ENCODE results near the gene SUMO4.

SUMO4 gene

DNA sequence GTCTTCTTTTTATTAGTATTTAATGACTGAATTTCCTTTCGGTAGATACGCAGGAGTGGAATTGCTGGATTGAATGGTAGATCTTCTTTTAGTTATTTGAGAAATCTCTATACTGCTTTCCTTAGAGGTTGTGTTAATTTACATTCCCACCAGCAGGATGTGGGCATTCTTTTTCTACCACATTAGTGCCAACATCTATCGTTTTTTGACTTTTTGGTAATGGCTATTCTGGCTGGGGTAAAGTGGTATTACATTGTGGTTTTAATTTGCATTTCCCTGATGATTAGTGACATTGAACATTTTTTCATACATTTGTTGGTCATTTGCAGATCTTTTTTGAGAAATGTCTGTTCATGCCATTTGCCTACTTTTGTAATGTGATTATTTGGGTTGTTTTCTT, 37.1 kb downstream of the SUMO4 start:
- Histone ChIP-seq H3K4me3 (ENCODE audit: control insufficient read depth in 1 of 7, extremely low read depth in 1 of 7, insufficient read depth in 4 of 7, low read depth in 2 of 7, low read length in 6 of 7) (no peak overlapping the region), H3K36me3 (ENCODE audit: control insufficient read depth in 4 of 4, insufficient read depth in 4 of 4, low read length in 3 of 4) (no peaks in the 10 kb centered on the region), H3K9me3 (ENCODE audit: control extremely low read depth in 1 of 5, control insufficient read depth in 4 of 5, insufficient read depth in 2 of 5, low read depth in 1 of 5, low read length in 4 of 5) (no peaks in the 10 kb centered on the region), H3K27ac (ENCODE audit: insufficient read depth in 1 of 2, low read depth in 1 of 2, low read length in 2 of 2, poor library complexity in 1 of 2, severe bottlenecking in 2 of 2) (no peak overlapping the region), H3K27me3 (replicated peaks in 2 of 5; ENCODE audit: control insufficient read depth in 4 of 5, insufficient read depth in 5 of 5, low read length in 4 of 5) (no peaks in the 10 kb centered on the region), H3K4me1 (ENCODE audit: control extremely low read depth in 1 of 4, control insufficient read depth in 4 of 4, insufficient read depth in 4 of 4, low read length in 3 of 4) (peaks cover 0 to 4% (median 2%) of the 10 kb centered on the region in 4 experiments)
- WGBS (ENCODE audit: insufficient coverage), result no CpG with 5 or more reads among the region's 3 CpGs
- DNase-seq, result peak in 2 of 3 donors; percentile 46 to 50
- POLR2A ChIA-PET, result no interaction called here
- CTCF ChIA-PET, result interaction anchor here (0.9 to 1.6 kb wide), 4 partner anchors 11 to 410 kb away, joined by 3 to 5 read pairs (median 3); no protein-coding TSS in a partner anchor

DNA sequence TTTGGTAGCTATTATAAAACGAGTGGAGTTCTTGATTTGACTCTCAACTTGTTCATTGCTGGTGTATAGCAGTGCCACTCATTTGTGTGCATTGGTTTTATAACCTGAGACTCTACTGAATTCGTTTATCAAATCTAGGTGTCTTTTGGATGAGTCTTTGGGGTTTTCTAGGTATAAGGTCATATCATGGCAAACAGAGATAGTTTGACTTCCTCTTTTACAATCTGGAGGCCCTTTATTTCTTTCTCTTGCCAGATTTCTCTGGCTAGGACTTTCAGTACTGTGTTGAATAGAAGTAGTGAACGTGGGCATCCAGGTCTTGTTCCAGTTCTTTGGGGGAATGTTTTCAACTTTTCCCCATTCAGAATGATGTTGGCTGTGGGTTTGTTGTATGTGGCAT, 38.8 kb downstream of the SUMO4 start:
- Histone ChIP-seq H3K27ac (ENCODE audit: insufficient read depth in 1 of 2, low read depth in 1 of 2, low read length in 2 of 2, poor library complexity in 1 of 2, severe bottlenecking in 2 of 2) (no peak overlapping the region), H3K4me3 (ENCODE audit: control insufficient read depth in 1 of 7, extremely low read depth in 1 of 7, insufficient read depth in 4 of 7, low read depth in 2 of 7, low read length in 6 of 7) (no peak overlapping the region), H3K27me3 (replicated peaks in 2 of 5; ENCODE audit: control insufficient read depth in 4 of 5, insufficient read depth in 5 of 5, low read length in 4 of 5) (no peaks in the 10 kb centered on the region), H3K36me3 (ENCODE audit: control insufficient read depth in 4 of 4, insufficient read depth in 4 of 4, low read length in 3 of 4) (no peaks in the 10 kb centered on the region), H3K9me3 (ENCODE audit: control extremely low read depth in 1 of 5, control insufficient read depth in 4 of 5, insufficient read depth in 2 of 5, low read depth in 1 of 5, low read length in 4 of 5) (no peaks in the 10 kb centered on the region), H3K4me1 (ENCODE audit: control extremely low read depth in 1 of 4, control insufficient read depth in 4 of 4, insufficient read depth in 4 of 4, low read length in 3 of 4) (no peaks in the 10 kb centered on the region)
- ChIA-PET POLR2A (no interaction called here), CTCF (interaction anchor here (1.0 to 1.8 kb wide), 3 partner anchors 10 to 357 kb away, joined by 4 to 5 read pairs (median 5); no protein-coding TSS in a partner anchor)
- 68% methylated on average over 3 of the region's 3 CpGs for WGBS (ENCODE audit: insufficient coverage)
- peak in 2 of 3 donors; percentile 38 to 54 for DNase-seq

DNA sequence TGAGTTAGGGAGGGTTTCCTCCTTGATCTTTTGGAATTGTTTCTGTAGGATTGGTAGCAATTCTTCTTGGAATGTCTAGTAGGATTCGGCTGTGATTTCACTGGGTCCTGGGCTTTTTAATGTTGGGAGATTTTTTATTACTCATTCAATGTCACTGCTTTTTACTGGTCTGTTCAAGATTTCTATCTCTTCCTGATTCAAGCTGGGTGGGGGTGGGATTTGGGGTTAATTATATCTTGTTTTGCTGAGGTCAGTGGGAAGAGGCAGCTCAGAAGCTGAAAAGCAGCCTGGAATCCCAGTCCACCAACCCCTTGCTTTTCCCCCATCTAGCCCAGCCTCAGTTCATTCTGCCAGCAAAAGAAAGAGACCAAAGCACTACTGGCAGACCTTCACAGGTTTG, 39.6 kb downstream of the SUMO4 start:
- WGBS (ENCODE audit: insufficient coverage), result no CpG with 5 or more reads among the region's 1 CpG
- H3K27ac ChIP-seq (ENCODE audit: insufficient read depth in 1 of 2, low read depth in 1 of 2, low read length in 2 of 2, poor library complexity in 1 of 2, severe bottlenecking in 2 of 2), result no peak overlapping the region
- ChIA-PET CTCF (interaction anchor here (1.7 to 1.8 kb wide), 2 partner anchors 11 to 14 kb away, joined by 5 read pairs; no protein-coding TSS in a partner anchor), POLR2A (no interaction called here)
- H3K27me3 ChIP-seq (replicated peaks in 2 of 5; ENCODE audit: control insufficient read depth in 4 of 5, insufficient read depth in 5 of 5, low read length in 4 of 5), result no peaks in the 10 kb centered on the region
- H3K4me1 ChIP-seq (ENCODE audit: control extremely low read depth in 1 of 4, control insufficient read depth in 4 of 4, insufficient read depth in 4 of 4, low read length in 3 of 4), result no peaks in the 10 kb centered on the region
- no peaks in the 10 kb centered on the region for H3K36me3 ChIP-seq (ENCODE audit: control insufficient read depth in 4 of 4, insufficient read depth in 4 of 4, low read length in 3 of 4)
- no peak for DNase-seq
- no peaks in the 10 kb centered on the region for H3K9me3 ChIP-seq (ENCODE audit: control extremely low read depth in 1 of 5, control insufficient read depth in 4 of 5, insufficient read depth in 2 of 5, low read depth in 1 of 5, low read length in 4 of 5)
- no peak overlapping the region for H3K4me3 ChIP-seq (ENCODE audit: control insufficient read depth in 1 of 7, extremely low read depth in 1 of 7, insufficient read depth in 4 of 7, low read depth in 2 of 7, low read length in 6 of 7)

DNA sequence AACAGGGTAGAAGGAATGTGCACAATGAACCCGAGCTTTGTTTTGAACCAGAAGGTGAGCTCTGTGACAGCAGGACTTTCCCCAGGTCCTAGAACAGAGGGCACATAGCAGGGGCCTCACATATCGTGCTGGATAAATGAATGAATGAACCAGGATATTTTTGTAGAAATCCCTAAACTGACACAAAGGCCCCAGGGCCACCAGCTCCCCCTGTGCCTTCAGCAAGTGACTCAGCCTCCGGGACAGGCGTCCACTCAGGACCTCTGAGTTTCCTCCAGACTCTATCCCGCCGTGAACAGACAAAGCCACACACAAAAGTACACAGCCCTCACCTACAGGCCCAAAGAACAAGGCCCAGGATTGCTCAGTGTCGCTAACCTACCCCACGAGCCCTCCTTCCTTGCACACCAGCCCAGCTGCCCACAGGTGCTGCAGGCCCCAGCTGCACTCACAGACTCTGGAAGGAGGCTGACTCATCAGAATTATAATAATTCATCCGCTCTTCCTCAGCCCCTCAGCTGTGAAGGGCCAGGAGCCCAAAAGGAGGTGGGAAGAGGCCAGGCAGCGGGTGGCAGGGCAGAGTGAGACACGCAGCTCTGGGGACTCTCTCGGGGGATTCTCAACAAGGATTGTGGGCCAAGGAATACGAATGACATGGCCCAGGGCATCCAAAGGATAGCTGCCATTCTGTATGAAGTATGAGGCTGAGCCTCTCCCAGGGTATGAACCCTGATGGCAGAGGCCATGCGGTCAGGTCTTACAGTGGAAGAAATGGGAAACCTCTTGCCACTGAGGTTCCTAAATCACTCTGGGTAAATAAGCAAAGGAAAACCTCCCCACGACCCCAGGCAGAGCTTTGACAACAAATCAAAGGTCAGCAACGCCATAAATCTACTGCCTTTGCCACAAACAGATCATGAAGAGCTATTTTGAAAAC, 40.9 kb downstream of the SUMO4 start:
- Histone ChIP-seq H3K36me3 (ENCODE audit: control insufficient read depth in 4 of 4, insufficient read depth in 4 of 4, low read length in 3 of 4) (no peaks in the 10 kb centered on the region), H3K27ac (ENCODE audit: insufficient read depth in 1 of 2, low read depth in 1 of 2, low read length in 2 of 2, poor library complexity in 1 of 2, severe bottlenecking in 2 of 2) (no peak overlapping the region), H3K27me3 (replicated peaks in 2 of 5; ENCODE audit: control insufficient read depth in 4 of 5, insufficient read depth in 5 of 5, low read length in 4 of 5) (no peaks in the 10 kb centered on the region), H3K4me3 (ENCODE audit: control insufficient read depth in 1 of 7, extremely low read depth in 1 of 7, insufficient read depth in 4 of 7, low read depth in 2 of 7, low read length in 6 of 7) (no peak overlapping the region), H3K4me1 (ENCODE audit: control extremely low read depth in 1 of 4, control insufficient read depth in 4 of 4, insufficient read depth in 4 of 4, low read length in 3 of 4) (no peaks in the 10 kb centered on the region), H3K9me3 (ENCODE audit: control extremely low read depth in 1 of 5, control insufficient read depth in 4 of 5, insufficient read depth in 2 of 5, low read depth in 1 of 5, low read length in 4 of 5) (no peaks in the 10 kb centered on the region)
- peak in 2 of 3 donors; percentile 37 to 46 for DNase-seq
- 90% methylated on average over 14 of the region's 16 CpGs for WGBS (ENCODE audit: insufficient coverage)
- ChIA-PET POLR2A (no interaction called here), CTCF (interaction anchor here (1.0 to 2.6 kb wide), 4 partner anchors 9 to 396 kb away, joined by 3 to 10 read pairs (median 6); no protein-coding TSS in a partner anchor)

DNA sequence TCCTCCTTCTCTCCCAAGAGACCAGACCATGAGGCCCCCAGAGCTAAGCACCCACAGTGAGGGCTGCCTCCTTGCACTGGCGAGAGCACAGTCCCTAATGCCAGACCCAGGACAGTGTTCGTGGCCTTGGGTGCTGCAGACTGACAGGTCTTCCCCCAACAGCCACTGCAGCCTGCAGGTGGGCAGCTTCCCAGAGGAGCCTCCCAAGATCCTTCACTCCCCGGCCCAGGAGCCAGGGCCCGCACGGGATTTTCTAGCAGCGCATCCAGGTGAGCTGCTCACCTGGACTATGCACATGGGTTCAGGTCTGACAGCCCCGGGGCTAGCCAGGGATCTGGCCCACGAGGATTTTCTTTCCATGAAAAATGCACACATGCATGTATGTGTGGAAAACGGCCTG, 41.7 kb downstream of the SUMO4 start:
- no peaks in the 10 kb centered on the region for H3K9me3 ChIP-seq (ENCODE audit: control extremely low read depth in 1 of 5, control insufficient read depth in 4 of 5, insufficient read depth in 2 of 5, low read depth in 1 of 5, low read length in 4 of 5)
- H3K27ac ChIP-seq (ENCODE audit: insufficient read depth in 1 of 2, low read depth in 1 of 2, low read length in 2 of 2, poor library complexity in 1 of 2, severe bottlenecking in 2 of 2), result no peak overlapping the region
- H3K4me1 ChIP-seq (ENCODE audit: control extremely low read depth in 1 of 4, control insufficient read depth in 4 of 4, insufficient read depth in 4 of 4, low read length in 3 of 4), result no peaks in the 10 kb centered on the region
- no peak overlapping the region for H3K4me3 ChIP-seq (ENCODE audit: control insufficient read depth in 1 of 7, extremely low read depth in 1 of 7, insufficient read depth in 4 of 7, low read depth in 2 of 7, low read length in 6 of 7)
- CTCF ChIA-PET, result interaction anchor here (1.2 to 2.6 kb wide), 3 partner anchors 10 to 16 kb away, joined by 3 to 10 read pairs (median 7); no protein-coding TSS in a partner anchor
- POLR2A ChIA-PET, result no interaction called here
- DNase-seq, result no peak
- WGBS (ENCODE audit: insufficient coverage), result 99% methylated on average over 7 of the region's 9 CpGs
- no peaks in the 10 kb centered on the region for H3K36me3 ChIP-seq (ENCODE audit: control insufficient read depth in 4 of 4, insufficient read depth in 4 of 4, low read length in 3 of 4)
- peaks cover 0 to 1% (median 0%) of the 10 kb centered on the region in 5 experiments for H3K27me3 ChIP-seq (replicated peaks in 2 of 5; ENCODE audit: control insufficient read depth in 4 of 5, insufficient read depth in 5 of 5, low read length in 4 of 5)

DNA sequence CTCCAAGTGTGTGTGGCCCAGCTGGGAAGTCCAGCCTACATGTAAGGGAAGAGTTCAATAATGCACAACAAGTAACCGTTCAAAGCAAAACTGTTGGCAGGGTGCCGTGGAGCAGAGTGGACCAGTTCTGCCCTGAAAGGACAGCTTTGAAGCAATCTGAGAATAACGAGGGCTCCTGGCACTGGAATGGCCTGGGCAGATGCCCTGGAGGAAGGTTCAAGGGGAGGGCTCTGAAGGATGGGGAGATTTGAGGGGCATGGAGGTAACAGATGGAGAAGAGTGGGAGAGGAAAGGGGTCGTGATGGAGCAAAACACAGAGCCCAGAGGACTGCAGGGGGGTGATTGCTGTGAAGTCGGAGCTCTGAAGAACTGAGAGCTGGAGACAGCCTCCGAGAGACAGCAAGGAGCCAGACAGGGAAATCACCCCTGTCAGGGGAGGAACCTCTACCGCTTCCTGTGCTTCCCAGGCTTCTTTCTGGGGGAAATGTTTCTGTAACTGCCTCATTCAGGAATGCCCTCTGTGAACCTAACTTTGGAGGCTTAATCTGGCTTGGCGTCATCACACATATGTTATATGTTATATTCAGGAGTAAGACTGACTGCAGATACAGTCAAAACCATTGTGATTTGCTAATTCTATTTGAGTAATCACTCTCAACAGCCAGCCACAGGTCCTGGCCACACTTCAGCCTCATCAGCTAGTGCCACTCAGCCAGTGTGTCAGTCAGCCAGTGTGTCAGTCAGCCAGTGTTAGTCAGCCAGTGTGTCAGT, 43.5 kb downstream of the SUMO4 start:
- no peaks in the 10 kb centered on the region for H3K9me3 ChIP-seq (ENCODE audit: control extremely low read depth in 1 of 5, control insufficient read depth in 4 of 5, insufficient read depth in 2 of 5, low read depth in 1 of 5, low read length in 4 of 5)
- WGBS (ENCODE audit: insufficient coverage), result 93% methylated on average over 6 of the region's 8 CpGs
- no peak overlapping the region for H3K27ac ChIP-seq (ENCODE audit: insufficient read depth in 1 of 2, low read depth in 1 of 2, low read length in 2 of 2, poor library complexity in 1 of 2, severe bottlenecking in 2 of 2)
- no peak overlapping the region for H3K4me3 ChIP-seq (ENCODE audit: control insufficient read depth in 1 of 7, extremely low read depth in 1 of 7, insufficient read depth in 4 of 7, low read depth in 2 of 7, low read length in 6 of 7)
- peaks cover 0 to 4% (median 0%) of the 10 kb centered on the region in 5 experiments for H3K27me3 ChIP-seq (replicated peaks in 2 of 5; ENCODE audit: control insufficient read depth in 4 of 5, insufficient read depth in 5 of 5, low read length in 4 of 5)
- no peaks in the 10 kb centered on the region for H3K4me1 ChIP-seq (ENCODE audit: control extremely low read depth in 1 of 4, control insufficient read depth in 4 of 4, insufficient read depth in 4 of 4, low read length in 3 of 4)
- CTCF ChIA-PET, result interaction anchor here (1.5 to 2.0 kb wide), 2 partner anchors 12 to 15 kb away, joined by 5 to 7 read pairs; no protein-coding TSS in a partner anchor
- no peak for DNase-seq
- no peaks in the 10 kb centered on the region for H3K36me3 ChIP-seq (ENCODE audit: control insufficient read depth in 4 of 4, insufficient read depth in 4 of 4, low read length in 3 of 4)
- POLR2A ChIA-PET, result no interaction called here

Data from common myeloid progenitor, CD34-positive (primary cell).